Middle frontal gyrus (tissue), 1 donor: ENCODE data around the gene APOL4.
A peak's percentile ranks its signal among the peaks of the same experiment; 100 is the strongest.
"Not testable (repeated sequence)": the region's sequence is repeated elsewhere in the genome, so short reads cannot be mapped to it uniquely, and the experiment has no call there.

ENCODE experiments used
- DNase-seq: peaks from one replicate; pipeline ENCODE4 v3.0.0-alpha.2; 2015; ENCODE audit warnings: low spot score; ENCODE audit errors: extremely low spot score

APOL4 gene

GRCh38 chr22:36156119-36156514 lies 45.5 kb downstream of the APOL4 start:
- DNase-seq: no peak

DNA sequence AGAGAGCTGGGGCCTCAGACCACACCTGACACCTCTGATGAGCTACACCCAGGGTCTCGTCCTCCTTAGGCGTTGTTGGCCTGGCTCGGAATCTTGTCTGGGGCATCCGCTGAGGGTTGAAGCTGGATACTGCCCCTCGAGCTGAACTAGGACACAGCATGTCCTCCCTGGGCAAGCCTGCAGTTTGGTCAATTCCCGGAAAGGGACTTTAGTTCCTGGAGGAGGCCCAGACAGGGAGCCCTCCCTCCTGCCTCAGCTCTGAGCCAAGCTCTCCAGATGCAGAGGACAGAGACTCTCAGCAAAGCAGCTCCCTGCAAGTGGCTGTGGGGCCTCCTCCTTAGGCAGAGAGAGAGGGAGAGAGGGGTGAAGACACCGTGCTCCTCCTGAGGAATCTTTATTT lies 45.9 kb downstream of the APOL4 start:
- no peak for DNase-seq

- DNase-seq: no peak
Observed at GRCh38 chr22:36154423-36154945, 47.1 kb downstream of the APOL4 start.

- no peak for DNase-seq
Observed at GRCh38 chr22:36153501-36154422, 47.8 kb downstream of the APOL4 start.

- DNase-seq: not testable (repeated sequence)
Observed at GRCh38 chr22:36152821-36153220, 48.8 kb downstream of the APOL4 start.

DNA sequence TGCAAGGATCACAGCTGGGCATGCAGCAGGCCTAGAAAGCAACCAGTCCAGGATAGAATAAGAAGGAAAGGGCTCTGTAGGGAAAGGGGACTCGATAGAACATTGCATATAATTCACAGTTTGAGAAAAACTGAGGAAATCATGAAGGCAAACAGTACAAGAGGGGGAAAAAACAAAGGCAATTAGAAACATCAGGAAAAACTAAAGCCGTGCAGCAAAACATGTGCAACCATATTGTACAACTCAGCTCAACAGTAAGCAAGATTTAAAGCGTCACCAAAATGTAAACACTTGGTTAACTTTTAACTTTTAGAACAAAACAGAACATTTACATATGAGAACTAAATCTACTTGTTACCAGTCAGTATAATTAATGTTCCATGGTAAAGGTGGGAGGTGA lies 49.5 kb downstream of the APOL4 start:
- DNase-seq: no peak

DNA sequence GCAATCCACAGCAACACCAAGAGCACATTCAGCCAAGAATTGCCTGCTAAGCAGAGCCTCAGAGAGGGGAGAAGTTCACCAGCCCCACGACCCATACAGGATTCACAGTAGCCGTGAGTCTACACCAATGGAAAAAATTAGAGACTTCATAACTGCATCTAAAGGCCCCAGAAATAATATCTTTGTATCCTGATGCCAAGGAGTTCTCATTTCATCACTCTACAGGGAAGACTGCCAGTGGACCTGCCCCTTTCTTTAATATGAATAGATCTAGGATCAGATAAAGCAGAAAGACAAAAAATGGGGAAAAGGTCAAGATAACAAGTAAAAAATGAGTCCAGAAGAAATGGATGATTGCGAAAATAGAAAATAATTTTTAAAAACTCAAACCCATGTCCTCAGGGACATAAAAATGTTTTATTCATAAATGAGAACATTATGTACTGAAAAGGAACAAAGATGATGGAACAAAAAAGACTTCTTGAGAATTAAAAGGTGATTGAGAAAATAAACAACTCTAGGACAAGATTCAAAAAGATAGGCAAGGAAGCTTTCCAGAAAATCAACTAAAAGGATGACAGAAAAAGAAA lies 50.5 kb downstream of the APOL4 start:
- DNase-seq: no peak

DNA sequence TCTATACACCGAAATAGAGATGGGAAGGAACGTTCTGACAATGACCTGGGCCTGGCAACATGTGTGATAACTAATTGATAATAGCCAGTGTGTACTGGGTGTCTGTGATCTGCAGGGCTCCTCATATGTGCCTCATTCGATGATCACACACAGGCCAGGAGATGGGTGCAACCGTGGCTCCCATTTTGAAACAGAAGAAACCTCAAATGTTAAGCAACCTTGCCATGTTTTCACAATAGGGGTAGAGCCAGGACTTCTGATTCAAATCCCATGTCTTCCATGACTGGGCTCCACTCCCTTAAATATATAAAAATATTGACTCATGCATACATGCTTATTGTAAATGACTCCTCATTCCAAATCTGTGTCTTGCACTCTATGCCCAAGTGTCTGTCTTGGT lies 52.2 kb downstream of the APOL4 start:
- DNase-seq: no peak

GRCh38 chr22:36148411-36148810 lies 53.2 kb downstream of the APOL4 start:
- no peak for DNase-seq

DNA sequence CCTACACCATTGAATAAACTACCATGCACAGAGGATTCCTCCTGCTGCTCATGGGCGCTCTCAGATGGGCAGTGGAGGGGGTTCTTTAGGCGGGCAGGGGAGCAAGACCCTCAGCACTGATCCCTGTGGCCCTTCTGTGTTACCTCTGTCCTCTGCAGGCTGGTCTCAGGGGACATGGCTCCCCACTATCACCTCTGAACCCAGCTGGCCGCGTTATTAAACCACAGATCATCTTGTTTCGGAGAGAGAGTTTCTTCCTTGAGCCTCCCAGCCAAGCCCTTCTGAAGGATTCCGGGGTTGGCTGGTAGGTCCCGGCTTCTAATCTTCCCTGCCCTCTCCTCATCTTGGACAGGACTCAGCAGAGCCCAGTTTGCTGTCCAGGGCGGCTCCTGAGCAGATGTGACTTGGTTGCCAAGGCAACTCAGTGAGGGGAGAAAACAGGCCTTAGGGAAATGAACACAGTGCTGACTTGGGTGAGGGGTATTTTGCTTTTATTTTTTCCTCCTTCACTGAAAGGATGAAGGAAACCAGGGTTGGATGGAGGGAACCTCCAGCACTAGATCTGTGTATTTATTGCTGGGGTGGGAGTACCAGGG lies 54.3 kb downstream of the APOL4 start:
- DNase-seq: no peak

GRCh38 chr22:36145881-36146280 lies 55.7 kb downstream of the APOL4 start:
- no peak for DNase-seq

- DNase-seq: peak; percentile 49
Observed at GRCh38 chr22:36144886-36145541, 56.6 kb downstream of the APOL4 start.

DNA sequence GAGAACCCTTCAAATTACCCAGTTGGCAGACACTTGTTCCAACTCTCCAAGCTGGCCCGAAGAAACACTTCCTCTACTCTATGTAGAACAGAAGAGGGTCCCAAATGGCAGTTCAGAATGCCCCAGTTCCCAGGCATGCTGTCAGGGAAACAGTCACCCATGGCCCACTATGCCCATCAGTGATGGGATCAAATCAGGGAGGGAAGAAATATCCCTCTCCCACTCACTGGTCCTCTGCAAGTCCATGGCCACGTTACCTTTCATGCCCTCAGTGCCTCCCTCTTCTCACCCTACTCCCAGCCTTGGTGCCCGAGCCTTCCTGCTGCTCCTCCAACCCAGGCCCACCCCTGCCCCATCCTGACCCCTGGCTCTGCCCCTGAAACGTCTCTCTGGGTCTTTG lies 57.7 kb downstream of the APOL4 start:
- DNase-seq: no peak

DNA sequence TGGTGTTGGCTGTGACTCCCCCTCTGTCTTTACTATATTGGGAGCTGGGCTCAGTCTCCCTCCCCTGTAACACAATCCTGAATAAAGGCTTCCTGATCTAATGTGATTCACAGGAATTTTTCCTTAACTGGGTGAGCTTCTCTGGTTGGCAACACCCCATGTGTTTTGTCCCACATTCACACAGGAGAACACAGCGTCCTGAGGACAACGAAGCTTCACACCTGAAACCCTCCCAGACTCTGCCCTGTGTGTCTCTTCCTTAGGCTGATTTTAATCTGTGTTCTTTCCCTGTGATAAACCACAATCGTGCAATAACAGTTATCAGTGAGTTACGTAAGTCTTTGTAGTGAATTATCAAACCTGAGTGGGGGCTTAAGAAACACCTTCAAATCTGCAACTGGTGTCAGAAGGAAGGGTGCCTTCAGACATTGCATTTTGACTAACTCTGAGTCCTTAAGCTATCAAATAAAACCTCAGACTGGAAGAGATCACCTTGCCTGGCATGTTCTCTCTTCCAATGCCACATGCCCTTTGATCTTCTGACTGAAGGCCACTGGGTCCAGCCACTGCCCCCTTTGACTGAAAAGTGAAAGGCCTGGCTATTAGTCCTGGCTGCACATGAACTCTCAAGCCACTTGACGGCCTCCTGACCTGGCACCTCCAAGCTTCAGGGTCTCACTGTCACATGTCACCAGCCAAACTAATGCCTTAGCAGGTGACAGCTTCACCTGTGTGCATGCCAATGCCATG lies 58.4 kb downstream of the APOL4 start:
- no peak for DNase-seq

GRCh38 chr22:36141481-36141880 lies 60.1 kb downstream of the APOL4 start:
- DNase-seq: no peak
